ENCODE results near the gene HDHD5.

GRCh38 chr22:17137861-17138425, 21.1 kb downstream of the HDHD5 start:
- no peak for TF ChIP-seq CTCF (IDR thresholded peaks at IDR 0.05)
- no peak for TF ChIP-seq EP300 (IDR thresholded peaks at IDR 0.05)
- TF ChIP-seq POLR2A (IDR thresholded peaks at IDR 0.05), result no peak
- TF ChIP-seq POLR2AphosphoS5 (IDR thresholded peaks at IDR 0.05), result no peak

Data from suprapubic skin (tissue), 4 donors.